Loucy (cell line): ENCODE measurements around the gene TMEM132E.

Source experiments
- H2AFZ ChIP-seq: fragments of 200-600 bp; sonication (generic); 2 replicates; pipeline ENCODE4 v1.6.0; 2016; ENCODE audit warnings: antibody characterized with exemption, mild to moderate bottlenecking, low read length, moderate library complexity
- H3F3A ChIP-seq: fragments of 200-600 bp; 2 replicates; pipeline ENCODE4 v1.6.0; 2016; ENCODE audit warnings: antibody characterized with exemption, low read depth, mild to moderate bottlenecking
- H3K27me3 ChIP-seq: fragments of 200-600 bp; sonication (generic); 2 replicates; pipeline ENCODE4 v1.6.1; 2014; ENCODE audit warnings: low read length, mild to moderate bottlenecking; ENCODE audit not compliant: insufficient read depth, poor library complexity, severe bottlenecking
- H3K36me3 ChIP-seq: fragments of 200-600 bp; sonication (generic); 2 replicates; pipeline ENCODE4 v1.6.1; 2016; ENCODE audit warnings: low read length; ENCODE audit not compliant: insufficient read depth
- H3K4me1 ChIP-seq: fragments of 200-600 bp; sonication (generic); 2 replicates; pipeline ENCODE4 v1.5.1; 2014; ENCODE audit warnings: low read length, mild to moderate bottlenecking; ENCODE audit not compliant: insufficient read depth, poor library complexity, severe bottlenecking
- H3K4me2 ChIP-seq: fragments of 200-600 bp; sonication (generic); 2 replicates; pipeline ENCODE4 v1.6.0; 2014; ENCODE audit warnings: antibody characterized with exemption, low read length, low read depth, mild to moderate bottlenecking; ENCODE audit not compliant: poor library complexity, severe bottlenecking
- H3K4me3 ChIP-seq: fragments of 200-600 bp; sonication (generic); 2 replicates; pipeline ENCODE4 v1.5.1; 2014; ENCODE audit warnings: low read length, mild to moderate bottlenecking, mixed read lengths; ENCODE audit not compliant: poor library complexity, severe bottlenecking
- H3K79me2 ChIP-seq: fragments of 200-600 bp; sonication (generic); 2 replicates; pipeline ENCODE4 v1.6.1; 2014; ENCODE audit warnings: low read length; ENCODE audit not compliant: insufficient read depth
- H3K9ac ChIP-seq: fragments of 200-600 bp; sonication (generic); 2 replicates; pipeline ENCODE4 v1.6.0; 2014; ENCODE audit warnings: mild to moderate bottlenecking, low read depth, low read length, moderate library complexity; ENCODE audit not compliant: poor library complexity, severe bottlenecking
- H3K9me2 ChIP-seq: fragments of 200-600 bp; sonication (generic); replicated peaks from 2 replicates; pipeline ENCODE4 v1.6.1; 2016; ENCODE audit warnings: low read depth, low read length, mixed read lengths
- H3K9me3 ChIP-seq: fragments of 200-600 bp; sonication (generic); 2 replicates; pipeline ENCODE4 v1.6.1; 2014; ENCODE audit warnings: mild to moderate bottlenecking, antibody characterized with exemption, low read length, low read depth; ENCODE audit not compliant: insufficient read depth
- H4K20me1 ChIP-seq: fragments of 200-600 bp; sonication (generic); 2 replicates; pipeline ENCODE4 v1.6.0; 2014; ENCODE audit warnings: antibody characterized with exemption, low read length, mild to moderate bottlenecking; ENCODE audit not compliant: insufficient read depth, poor library complexity, severe bottlenecking
- EZH2phosphoT487 ChIP-seq: fragments of 200-600 bp; IDR thresholded peaks from 2 replicates; pipeline ENCODE4 v1.6.1; 2018; ENCODE audit warnings: antibody characterized with exemption, mild to moderate bottlenecking, moderate library complexity, borderline replicate concordance
- TF ChIP-seq, protein P1 (sequence below): fragments of 200-600 bp; sonication (generic); conservative IDR thresholded peaks from 2 replicates; pipeline ENCODE4 v1.5.1; 2014; ENCODE audit warnings: mild to moderate bottlenecking, antibody characterized with exemption, low read length

TMEM132E gene

DNA sequence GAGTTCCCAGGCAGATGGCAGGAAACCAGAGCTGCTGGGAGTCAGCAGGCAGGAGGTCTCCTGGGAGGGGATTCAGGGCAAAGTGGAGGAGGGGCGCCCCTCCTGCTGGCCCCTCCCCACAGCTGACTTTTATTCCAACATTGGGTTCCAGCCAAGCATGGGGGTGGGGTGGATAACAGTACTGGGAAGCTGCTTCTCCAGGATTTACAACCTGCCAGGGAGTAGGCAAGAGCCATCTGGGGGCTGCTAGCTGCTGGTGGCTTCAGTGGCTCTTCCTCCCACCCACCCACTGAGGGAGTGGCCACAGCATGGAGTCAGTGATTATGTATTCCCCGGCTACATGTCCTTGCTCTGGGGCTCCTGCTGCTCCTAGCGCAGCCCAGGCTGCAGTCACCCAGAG is 36.8 kb downstream of the TMEM132E start:
- H3K4me3 ChIP-seq, result no peak overlapping the region
- no peak overlapping the region for H2AFZ ChIP-seq
- no peaks in the 10 kb centered on the region for H3F3A ChIP-seq
- peaks cover 22% of the 10 kb centered on the region for H3K4me1 ChIP-seq
- H3K9me3 ChIP-seq, result no peaks in the 10 kb centered on the region
- no peaks in the 10 kb centered on the region for H3K36me3 ChIP-seq
- no peak overlapping the region for H3K9ac ChIP-seq
- no peaks in the 10 kb centered on the region for H3K27me3 ChIP-seq
- H3K79me2 ChIP-seq, result no peaks in the 10 kb centered on the region
- TF ChIP-seq EZH2phosphoT487, result no peak
- TF ChIP-seq, protein P1, sequence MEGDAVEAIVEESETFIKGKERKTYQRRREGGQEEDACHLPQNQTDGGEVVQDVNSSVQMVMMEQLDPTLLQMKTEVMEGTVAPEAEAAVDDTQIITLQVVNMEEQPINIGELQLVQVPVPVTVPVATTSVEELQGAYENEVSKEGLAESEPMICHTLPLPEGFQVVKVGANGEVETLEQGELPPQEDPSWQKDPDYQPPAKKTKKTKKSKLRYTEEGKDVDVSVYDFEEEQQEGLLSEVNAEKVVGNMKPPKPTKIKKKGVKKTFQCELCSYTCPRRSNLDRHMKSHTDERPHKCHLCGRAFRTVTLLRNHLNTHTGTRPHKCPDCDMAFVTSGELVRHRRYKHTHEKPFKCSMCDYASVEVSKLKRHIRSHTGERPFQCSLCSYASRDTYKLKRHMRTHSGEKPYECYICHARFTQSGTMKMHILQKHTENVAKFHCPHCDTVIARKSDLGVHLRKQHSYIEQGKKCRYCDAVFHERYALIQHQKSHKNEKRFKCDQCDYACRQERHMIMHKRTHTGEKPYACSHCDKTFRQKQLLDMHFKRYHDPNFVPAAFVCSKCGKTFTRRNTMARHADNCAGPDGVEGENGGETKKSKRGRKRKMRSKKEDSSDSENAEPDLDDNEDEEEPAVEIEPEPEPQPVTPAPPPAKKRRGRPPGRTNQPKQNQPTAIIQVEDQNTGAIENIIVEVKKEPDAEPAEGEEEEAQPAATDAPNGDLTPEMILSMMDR, result no peak
- H3K9me2 ChIP-seq, result no peaks in the 10 kb centered on the region
- H3K4me2 ChIP-seq, result no peak overlapping the region
- no peaks in the 10 kb centered on the region for H4K20me1 ChIP-seq

DNA sequence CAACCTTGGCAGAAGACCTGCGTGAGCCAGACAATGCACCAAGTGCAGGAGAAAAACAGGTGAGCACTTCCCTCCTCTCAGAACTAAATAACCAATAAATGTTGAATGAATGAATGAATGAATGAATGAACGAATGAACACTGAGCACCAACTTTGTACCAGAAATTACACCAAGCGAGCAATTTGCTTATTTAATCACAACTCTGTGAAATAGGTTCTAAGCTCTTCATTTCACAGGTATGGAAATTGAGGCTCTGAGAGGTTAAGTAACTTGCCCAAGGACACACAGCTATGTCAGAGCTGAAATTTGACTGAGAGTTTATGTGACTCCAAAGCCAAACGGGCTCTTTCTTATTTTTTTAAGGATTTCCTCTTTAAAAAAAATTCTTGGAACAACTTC is 38.0 kb downstream of the TMEM132E start:
- Histone ChIP-seq H3K9me3 (no peaks in the 10 kb centered on the region), H3K79me2 (no peaks in the 10 kb centered on the region), H3K4me1 (peaks cover 15% of the 10 kb centered on the region), H2AFZ (no peak overlapping the region), H3K4me2 (no peak overlapping the region), H3K36me3 (no peaks in the 10 kb centered on the region), H3K9ac (no peak overlapping the region), H3K27me3 (no peaks in the 10 kb centered on the region), H3K4me3 (no peak overlapping the region), H4K20me1 (no peaks in the 10 kb centered on the region), H3K9me2 (no peaks in the 10 kb centered on the region), H3F3A (no peaks in the 10 kb centered on the region)
- no peak for TF ChIP-seq EZH2phosphoT487
- TF ChIP-seq, protein P1, result no peak

DNA sequence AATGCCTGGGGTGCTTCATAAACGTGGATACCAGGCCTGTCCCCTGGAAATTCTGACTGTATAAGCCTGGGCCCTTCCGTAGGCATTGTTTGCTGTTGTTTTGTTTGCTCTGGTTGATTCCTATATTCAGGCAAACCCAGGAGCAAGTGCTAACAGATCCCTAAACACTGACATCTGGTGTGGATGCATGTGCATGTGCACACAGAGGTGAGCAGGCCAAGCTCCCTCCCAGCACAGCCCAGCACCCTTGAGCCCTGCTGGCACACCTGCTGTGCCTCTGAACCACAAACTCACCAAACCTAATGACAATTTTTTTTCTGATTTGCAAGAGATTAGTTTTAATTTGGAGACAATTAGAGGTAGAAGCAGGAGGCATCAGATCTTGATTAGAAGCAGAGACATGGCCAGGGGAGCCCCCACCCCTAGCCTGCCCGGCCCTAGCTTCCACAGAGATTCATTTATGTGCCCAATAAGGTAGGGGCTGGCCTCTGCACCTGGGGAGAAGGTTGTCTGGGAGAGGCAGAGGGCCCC is 40.4 kb downstream of the TMEM132E start:
- no peak for TF ChIP-seq EZH2phosphoT487
- TF ChIP-seq, protein P1, result no peak
- Histone ChIP-seq H3F3A (no peaks in the 10 kb centered on the region), H3K4me3 (no peak overlapping the region), H2AFZ (no peak overlapping the region), H3K9me2 (no peaks in the 10 kb centered on the region), H4K20me1 (no peaks in the 10 kb centered on the region), H3K9me3 (no peaks in the 10 kb centered on the region), H3K36me3 (no peaks in the 10 kb centered on the region), H3K79me2 (no peaks in the 10 kb centered on the region), H3K9ac (no peak overlapping the region), H3K4me2 (no peak overlapping the region), H3K27me3 (no peaks in the 10 kb centered on the region), H3K4me1 (peaks cover 15% of the 10 kb centered on the region)
